NCI-H146 treated with DMSO at 0.1 percent for 48 hours (cell line): ENCODE measurements around the gene RC3H2.
"Not testable (repeated sequence)": the region's sequence is repeated elsewhere in the genome, so short reads cannot be mapped to it uniquely, and the experiment has no call there.

ENCODE experiments used
- DNase-seq: peaks from one replicate; lab custom pipeline; 2025; ENCODE audit not compliant: unreplicated experiment; lab: John Stamatoyannopoulos, UW

Gene RC3H2

DNA sequence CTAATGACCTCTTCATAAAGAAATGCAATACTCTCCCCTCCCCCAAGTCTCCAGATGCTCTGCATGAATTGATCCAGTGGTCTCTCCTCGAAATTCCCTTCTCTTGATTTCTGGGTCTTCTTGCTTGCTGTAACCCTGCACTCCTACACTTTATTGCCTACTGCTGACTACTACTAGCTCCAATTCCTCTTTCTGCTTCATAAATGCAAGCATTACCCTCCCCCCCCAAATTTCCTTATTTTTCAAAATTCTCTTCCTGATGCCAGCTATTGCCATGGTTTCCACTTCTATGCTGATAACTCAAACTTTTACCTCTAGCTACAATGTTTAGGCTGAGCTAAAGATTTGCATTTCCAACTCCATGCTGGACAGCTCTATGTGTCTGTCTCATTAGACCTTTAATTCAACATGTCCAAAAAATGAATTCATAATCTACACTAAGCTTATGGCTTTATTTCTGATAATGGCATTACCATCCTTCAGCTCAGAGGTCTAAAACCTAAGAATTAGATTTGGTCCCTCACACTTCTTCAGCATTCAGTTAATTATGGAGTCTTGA lies 24.7 kb upstream of the RC3H2 start:
- DNase-seq = no peak

DNA sequence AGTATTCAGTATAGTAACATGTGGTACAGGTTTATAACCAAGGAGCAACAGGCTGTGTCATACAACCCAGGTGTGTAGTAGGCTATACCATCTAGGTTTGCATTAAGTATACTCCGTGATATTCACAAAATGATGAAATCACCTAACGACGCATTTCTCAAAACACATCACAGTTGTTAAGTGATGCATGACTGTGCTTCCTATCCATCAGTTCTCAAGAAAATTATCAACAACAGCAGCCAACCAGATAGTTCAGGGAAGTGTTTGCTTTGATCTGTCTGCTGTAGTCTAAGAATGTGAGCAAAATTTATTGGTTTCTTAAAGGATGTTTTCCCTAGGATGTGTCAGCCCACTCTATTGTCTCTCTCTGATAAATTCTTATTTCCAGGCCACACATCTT lies 18.8 kb upstream of the RC3H2 start:
- no peak for DNase-seq

DNA sequence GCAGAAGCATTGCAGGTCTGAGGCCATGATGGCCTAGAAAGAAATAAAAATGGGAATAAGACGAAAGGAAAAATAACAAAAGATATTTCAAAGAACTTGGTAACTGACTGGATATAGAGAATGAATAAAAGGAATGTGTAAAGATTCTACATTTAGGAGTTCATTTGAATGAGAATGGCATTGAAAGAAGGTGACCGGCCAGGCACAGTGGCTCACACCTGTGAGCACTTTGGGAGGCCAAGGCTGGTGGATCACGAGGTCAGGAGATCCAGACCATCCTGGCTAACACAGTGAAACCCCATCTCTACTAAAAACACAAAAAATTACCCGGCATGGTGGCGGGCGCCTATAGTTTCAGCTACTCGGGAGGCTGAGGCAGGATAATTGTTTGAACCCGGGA lies 17.6 kb upstream of the RC3H2 start:
- DNase-seq = no peak

DNA sequence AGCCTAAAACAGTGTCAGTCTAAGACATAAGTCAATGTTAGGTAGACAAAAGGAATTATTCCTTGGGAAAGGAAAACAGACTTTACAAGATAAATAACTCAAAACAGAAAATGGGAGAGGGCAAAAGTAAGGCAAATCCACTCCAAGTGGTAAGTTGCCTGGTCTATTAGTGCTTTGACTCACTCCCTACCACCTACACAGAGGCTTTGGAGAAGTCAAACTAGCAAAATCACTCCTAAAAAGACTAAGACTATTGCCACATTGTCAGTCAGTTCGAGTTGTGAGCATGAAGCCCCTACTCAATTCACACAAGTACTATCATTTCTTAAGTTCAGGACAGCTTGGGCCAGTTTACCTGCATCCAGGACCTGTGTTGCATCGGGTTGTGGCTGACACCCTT lies 13.2 kb upstream of the RC3H2 start:
- no peak for DNase-seq

DNA sequence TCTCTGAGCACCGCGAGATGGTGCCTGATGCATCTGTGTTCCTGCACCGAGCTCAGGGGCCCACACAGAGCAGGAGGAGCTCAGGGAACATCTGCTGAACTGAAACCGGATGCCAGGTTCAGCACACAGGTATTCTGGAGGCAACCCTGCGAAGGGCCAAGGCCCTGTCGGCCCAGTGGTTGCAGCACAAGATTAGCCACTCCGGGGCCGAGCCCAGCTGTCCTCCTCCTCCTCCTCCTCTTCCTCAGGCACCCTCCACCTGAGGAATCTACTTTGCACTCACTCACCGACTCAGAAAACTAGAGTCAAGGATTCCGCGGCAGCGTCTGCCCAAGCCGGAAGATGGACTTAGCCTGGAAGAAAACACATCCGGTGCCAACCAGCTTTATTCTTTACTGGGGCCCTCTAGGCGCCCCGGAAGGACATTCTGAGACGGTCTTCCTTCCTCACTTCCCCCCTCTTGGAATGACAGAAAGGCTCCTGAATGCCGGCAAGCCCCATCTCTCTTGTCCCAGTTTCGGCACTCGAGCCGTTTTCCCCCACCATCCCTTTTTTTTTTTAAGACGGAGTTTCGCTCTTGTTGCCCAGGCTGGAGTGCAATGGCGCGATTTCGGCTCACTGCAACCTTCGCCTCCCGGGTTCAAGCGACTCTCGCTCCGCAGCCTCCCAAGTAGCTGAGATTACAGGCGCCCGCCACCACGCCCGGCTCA lies 8.0 kb upstream of the RC3H2 start, which contains the start of gene ZBTB6:
Gene ZBTB6, minus strand, starts transcription at position 360 of the 710 bp plus-strand sequence. CDS start 1,251 bp downstream, outside the sequence.
- peak; percentile 53 for DNase-seq

DNA sequence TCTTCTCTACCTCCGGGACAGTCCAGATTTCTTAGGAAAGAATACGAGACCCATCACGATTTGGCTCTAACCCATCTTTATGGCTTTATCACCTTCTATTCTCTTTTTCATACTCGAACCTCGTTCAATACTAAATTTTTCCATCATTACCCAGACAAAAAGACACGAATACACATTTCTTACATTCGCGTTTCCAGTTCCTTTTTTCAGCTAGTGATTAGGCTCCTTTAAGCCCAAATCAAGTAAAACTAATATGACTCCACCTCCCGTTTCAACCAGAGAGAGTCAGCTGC lies 7.5 kb upstream of the RC3H2 start:
- DNase-seq = no peak

DNA sequence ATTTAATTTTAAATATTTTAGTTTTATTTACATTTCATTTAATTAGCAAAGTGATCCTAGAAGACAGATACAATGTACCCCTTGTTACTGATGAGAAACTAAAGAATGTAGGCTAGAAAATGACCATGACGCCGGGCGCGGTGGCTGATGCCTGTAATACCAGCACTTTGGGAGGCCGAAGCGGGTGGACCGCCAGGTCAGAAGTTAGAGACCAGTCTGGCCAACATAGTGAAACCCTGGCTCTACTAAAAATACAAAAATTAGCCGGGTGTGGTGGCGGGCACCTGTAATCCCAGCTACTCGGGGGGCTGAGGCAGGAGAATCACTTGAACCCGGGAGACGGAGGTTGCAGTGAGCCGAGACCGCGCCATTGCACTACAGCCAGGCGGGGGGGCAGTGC lies 963 bp upstream of the RC3H2 start:
- not testable (repeated sequence) for DNase-seq

DNA sequence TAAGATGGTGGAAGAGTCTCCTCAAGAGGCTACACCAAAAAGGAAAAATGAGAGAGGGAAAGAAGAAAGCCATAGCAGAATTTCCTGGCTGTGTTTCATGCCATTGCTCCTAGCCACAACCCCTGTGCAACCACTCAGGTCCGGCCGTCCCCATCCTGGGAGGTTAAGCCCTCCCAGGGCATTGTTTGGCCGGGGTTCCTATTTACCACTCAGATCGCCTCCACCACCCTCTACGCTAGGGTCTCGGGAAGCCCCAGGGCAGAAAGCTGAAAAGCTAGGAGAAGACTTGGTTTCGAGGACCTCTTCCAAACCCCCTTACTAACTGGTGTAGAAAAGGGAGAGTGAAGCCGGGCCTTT lies 715 bp downstream of the RC3H2 start:
- DNase-seq = peak; percentile 14

DNA sequence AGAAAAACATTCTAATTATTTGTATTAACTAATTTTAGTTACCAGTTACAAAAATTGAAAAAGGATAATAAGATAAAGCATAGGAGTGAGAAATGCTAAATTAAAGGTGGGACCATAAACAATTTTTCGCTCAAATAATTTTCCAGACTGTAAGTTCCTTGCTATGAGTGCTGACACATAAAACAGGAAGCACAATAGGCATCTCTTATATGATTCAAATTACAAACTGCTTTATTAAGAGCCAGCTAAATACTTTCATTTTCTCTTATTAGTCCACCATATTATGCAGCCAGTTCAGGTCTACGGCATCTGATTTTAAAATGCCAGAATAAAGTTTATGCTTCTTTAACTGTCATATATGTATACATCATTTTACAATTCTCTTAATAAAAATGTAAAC lies 4.4 kb downstream of the RC3H2 start:
- no peak for DNase-seq

DNA sequence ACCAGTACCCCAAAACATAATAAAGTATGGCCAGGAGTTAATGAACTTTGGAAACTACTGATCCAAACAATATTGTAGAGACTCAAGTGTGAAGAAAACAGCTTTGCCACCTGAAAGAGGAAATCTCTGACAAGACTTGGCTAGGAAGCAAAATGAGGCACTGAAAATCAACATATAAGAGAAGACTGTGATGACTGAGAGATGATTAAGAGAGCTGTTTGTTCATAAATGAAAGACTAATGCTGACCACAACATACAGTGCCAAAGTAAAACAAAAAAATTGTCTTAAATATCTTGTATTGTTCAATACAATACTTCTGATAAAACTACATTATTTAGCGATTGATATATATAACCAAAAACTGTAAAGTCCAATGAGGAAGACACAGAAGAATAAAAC lies 7.2 kb downstream of the RC3H2 start:
- DNase-seq = no peak

DNA sequence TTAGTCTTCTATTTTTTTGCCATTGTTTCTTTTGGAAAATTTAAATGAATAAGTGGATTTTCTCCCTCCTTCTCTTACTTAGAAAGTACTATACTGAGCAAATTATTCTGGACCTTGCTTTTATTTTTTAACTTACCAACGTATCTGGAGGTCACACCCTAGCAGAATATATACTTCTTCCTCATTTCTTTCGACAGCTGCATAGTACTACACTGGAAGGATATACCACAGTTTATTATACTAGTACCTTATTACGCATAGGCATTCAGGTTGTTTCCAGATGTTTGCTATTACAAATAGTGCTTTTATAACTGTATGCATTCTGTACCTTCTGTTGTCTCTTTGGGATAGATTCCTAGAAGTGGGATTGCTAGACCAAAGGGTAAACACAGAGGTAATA lies 16.7 kb downstream of the RC3H2 start:
- no peak for DNase-seq

DNA sequence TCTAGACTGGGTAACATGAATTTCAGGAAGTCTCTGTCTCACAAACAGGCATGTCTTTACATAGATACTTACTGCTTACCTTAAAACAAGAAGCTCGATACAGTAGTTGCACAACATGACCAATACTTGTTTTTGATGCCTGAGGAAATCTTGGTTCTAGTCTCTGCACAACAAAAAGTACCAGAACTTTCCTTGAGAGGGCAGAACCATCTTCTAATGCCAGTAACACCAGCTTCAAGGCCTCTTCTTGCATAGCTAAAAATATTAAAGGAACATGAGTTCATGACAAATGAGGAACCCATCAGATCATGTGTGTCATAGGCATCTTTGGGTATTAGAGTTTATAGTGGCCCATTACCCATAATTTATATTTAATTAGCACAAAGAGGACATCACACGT lies 22.0 kb downstream of the RC3H2 start:
- DNase-seq = no peak

DNA sequence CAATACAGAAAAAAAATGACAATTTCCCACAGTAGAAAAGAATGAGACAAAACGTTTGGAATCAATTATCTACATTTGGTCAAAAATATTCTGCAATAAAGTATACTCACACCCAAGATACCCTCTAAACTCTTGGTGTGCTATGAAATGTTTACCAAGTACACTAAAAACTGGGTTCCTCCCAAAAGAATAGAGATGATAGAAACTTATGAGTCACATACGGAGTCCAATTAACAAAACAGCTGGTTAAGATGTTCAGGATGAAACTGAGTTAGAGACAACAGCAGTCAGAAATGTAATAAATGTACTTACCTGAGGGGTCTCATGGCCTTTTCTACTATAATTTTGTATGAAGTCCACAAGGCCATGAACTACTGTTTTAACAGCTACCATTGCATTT lies 25.7 kb downstream of the RC3H2 start:
- no peak for DNase-seq

DNA sequence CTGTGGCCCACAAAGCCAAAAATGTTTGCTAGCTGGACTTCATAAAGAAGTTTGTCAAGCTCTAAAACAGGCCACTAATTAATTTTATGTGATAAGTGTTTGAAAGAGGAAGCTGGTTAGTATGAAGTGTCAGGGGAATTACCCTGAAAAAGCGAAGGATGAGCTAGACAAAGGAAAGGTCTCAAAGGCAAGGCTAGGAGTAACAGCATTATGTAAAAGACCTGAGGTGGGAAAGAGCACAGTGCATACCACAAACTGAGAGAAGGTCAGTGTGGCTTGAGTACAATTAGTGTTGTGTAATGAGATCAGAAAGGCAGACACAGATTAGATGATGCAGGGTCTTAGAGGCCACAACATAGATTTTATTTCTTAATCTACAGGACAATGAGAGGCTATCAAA lies 29.6 kb downstream of the RC3H2 start:
- no peak for DNase-seq

DNA sequence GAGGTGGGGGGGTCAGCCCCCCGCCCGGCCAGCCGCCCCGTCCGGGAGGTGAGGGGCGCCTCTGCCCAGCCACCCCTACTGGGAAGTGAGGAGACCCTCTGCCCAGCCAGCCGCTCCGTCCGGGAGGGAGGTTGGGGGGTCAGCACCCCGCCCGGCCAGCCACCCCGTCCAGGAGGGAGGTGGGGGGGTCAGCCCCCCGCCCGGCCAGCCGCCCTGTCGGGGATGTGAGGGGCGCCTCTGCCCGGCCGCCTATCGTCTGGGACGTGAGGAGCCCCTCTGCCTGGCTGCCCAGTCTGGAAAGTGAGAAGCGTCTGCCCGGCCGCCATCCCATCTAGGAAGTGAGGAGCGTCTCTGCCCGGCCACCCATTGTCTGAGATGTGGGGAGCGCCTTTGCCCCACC lies 37.9 kb downstream of the RC3H2 start:
- DNase-seq = not testable (repeated sequence)

DNA sequence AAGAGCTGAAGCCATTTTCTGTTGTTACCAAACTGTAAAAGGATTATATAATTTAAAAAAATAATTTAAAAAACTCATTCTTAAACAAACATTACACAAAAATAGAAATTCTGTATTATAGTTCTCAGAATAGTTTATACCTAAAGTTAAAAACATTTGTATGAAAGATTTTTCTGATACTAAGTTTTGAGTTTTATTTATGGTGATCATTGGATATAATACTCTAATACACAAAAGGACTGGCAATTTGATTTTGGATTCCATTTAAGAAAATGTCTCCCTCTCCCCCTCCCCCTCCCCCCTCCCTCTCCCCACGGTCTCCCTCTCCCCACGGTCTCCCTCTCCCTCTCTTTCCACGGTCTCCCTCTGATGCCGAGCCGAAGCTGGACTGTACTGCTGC lies 39.1 kb downstream of the RC3H2 start:
- DNase-seq = no peak

DNA sequence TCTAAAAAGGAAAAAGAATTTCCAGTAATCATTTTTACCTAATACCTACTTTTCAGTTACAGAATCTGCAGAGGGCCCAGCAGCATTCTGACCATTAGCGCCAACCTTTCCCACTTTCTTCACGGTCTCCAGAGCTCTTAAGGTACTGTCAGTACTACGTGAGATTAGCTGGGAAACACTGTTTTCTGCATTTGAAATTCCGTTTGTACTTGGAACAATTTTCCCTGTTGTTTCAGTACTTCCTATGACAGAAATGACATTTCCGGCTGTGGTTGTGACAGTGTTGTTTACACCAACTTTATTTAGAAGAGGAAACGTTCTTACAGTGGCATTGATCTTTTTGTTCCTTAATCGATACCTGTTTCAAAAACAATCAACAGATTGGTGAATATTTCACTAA lies 39.9 kb downstream of the RC3H2 start:
- DNase-seq = no peak

DNA sequence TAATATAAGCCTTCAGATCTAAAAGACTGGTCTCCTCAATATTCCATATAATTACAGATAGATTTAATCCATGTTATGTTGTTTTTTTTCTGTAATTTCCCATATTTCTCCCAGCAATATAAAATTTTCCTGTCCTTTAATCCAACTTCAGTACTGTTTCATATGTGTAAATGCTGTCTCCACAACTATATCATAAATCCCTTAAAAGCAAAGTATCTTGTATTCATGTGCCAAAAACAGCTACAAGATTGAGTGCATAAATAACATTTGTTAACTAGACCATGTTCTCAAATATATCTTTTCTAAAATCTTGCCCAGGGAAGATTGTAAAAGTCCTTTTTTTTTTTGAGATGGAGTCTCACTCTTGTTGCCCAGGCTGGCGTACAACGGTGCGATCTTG lies 41.8 kb downstream of the RC3H2 start:
- DNase-seq = no peak

DNA sequence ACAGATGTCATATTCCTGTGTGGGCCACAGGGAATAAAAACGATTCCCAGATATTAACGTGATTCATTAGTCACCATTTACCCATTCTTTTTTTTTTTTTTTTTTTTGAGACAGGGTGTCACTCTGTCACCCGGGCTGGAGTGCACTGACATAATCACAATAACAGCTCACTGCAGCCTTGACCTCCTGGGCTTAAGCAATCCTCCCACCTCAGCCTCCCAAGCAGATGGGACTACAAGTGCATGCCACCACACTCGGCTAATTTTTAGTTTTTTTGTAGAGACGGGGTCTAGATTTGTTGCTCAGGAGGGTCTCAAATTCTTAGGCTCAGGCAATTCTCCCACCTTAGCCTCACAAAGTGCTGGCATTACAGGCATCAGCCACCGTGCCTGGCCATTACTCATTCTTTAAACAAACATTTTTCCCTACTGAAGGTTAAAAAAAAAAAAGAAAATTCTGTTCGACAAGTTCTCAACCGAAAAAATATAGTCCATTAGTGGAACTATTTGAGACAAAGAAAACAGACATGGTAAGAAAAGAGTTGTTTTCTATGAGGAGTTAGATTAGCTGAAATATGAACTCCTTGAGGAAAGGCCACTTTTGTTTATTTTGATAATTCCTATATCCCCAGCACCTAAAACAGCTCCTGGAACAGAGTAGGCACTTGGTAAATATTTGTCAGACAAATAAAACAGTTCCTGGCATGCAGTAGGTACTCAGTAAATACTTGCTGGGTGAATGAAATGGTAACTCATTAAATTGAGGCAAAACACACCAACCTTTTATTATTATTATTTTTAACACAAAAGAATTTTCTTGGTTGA lies 44.6 kb downstream of the RC3H2 start:
- no peak for DNase-seq

DNA sequence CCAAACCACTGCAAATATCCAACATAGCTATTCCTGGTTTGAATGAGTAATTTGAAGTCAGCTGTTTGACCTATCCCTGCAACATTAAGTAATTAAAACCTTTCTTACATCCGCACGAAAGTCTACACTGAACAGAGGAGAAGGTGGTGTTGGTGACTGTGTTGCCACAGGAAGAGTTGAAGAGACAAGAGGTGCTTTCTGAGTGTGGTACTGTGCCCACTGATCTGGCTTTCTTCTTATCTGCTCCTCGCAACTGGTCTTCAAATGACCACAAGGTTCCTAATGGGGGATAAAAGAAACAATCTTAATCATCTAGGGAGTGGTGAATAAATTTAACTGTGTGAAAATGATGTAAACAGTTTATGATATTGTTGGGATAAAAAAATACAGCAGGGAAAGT lies 47.3 kb downstream of the RC3H2 start:
- DNase-seq = no peak

DNA sequence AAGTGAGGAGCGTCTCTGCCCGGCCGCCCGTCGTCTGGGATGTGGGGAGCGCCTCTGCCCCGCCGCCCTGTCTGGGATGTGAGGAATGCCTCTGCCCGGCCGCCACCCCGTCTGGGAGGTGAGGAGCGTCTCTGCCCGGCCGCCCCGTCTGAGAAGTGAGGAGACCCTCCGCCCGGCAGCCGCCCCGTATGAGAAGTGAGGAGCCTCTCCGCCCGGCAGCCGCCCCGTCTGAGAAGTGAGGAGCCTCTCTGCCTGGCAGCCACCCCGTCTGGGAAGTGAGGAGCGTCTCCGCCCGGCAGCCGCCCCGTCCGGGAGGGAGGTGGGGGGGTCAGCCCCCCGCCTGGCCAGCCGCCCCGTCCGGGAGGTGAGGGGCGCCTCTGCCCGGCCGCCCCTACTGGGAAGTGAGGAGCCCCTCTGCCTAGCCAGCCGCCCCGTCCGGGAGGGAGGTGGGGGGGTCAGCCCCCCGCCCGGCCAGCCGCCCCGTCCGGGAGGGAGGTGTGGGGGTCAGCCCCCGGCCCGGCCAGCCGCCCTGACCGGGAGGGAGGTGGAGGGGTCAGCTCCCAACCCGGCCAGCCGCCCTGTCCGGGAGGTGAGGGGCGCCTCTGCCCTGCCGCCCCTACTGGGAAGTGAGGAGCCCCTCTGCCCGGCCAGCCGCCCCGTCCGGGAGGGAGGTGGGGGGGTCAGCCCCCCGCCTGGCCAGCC lies 52.9 kb downstream of the RC3H2 start:
- not testable (repeated sequence) for DNase-seq
